GM12878 (cell line): Measurements from ENCODE around the gene BATF. TPM values are rescaled to one million over a fixed set of nuclear protein-coding genes. Genes with fewer than 3 reads are reported as not detected.

ENCODE experiments used
- BCL11A ChIP-seq: IDR thresholded peaks from 2 replicates; pipeline ENCODE4 v1.6.1; 2011; ENCODE audit warnings: low read depth, low read length
- BHLHE40 ChIP-seq, 2 experiments: fragments of 450-650 bp in 1 of 2; IDR thresholded peaks; 2 replicates each; pipeline ENCODE4 v1.6.1; 2011 to 2017; ENCODE audit warnings: low read depth in 2 of 2, borderline replicate concordance in 1 of 2, improper control_type of control experiment in 1 of 2, low read length in 1 of 2, mild to moderate bottlenecking in 1 of 2
- CBFB ChIP-seq: IDR thresholded peaks from 2 replicates; pipeline ENCODE4 v1.6.1; 2016; ENCODE audit warnings: antibody characterized with exemption, low read depth
- CBX5 ChIP-seq: sonication (generic); IDR thresholded peaks from 2 replicates; pipeline ENCODE4 v1.6.1; 2016; ENCODE audit warnings: low read depth, moderate library complexity, mild to moderate bottlenecking, inconsistent platforms
- CEBPB ChIP-seq, 2 experiments: fragments of 150-350 bp in 1 of 2; IDR thresholded peaks; 2 replicates each; pipeline ENCODE4 v1.6.1; 2012 to 2014; ENCODE audit warnings: low read depth in 2 of 2, low read length in 2 of 2, borderline replicate concordance in 1 of 2, inconsistent platforms in 1 of 2
- CREM ChIP-seq: IDR thresholded peaks from 2 replicates; pipeline ENCODE4 v1.6.1; 2014; ENCODE audit warnings: antibody characterized with exemption, low read depth
- DPF2 ChIP-seq: fragments of 450-650 bp; IDR thresholded peaks from 2 replicates; pipeline ENCODE4 v1.6.1; 2017; ENCODE audit warnings: mild to moderate bottlenecking
- E2F8 ChIP-seq: fragments of 450-650 bp; IDR thresholded peaks from 2 replicates; pipeline ENCODE4 v1.6.1; 2018; ENCODE audit warnings: mild to moderate bottlenecking, low read depth, moderate library complexity; ENCODE audit not compliant: partially characterized antibody
- HDAC6 ChIP-seq: fragments of 200-600 bp; sonication (generic); IDR thresholded peaks from one replicate; pipeline ENCODE4 v1.8.0; 2017; ENCODE audit warnings: antibody characterized with exemption; ENCODE audit not compliant: unreplicated experiment
- IKZF1 ChIP-seq: fragments of 450-650 bp; conservative IDR thresholded peaks from 2 replicates; pipeline ENCODE4 v1.6.1; 2017; ENCODE audit warnings: antibody characterized with exemption, mild to moderate bottlenecking
- IRF4 ChIP-seq: IDR thresholded peaks from 2 replicates; pipeline ENCODE4 v1.6.1; 2011; ENCODE audit warnings: low read depth, low read length
- KLF5 ChIP-seq: fragments of 450-650 bp; IDR thresholded peaks from 2 replicates; pipeline ENCODE4 v1.6.1; 2014; ENCODE audit warnings: mild to moderate bottlenecking; ENCODE audit not compliant: partially characterized antibody
- MTA2 ChIP-seq: fragments of 450-650 bp; IDR thresholded peaks from 2 replicates; pipeline ENCODE4 v1.6.1; 2016; ENCODE audit warnings: low read depth, mild to moderate bottlenecking, moderate library complexity
- MTA3 ChIP-seq: IDR thresholded peaks from 2 replicates; pipeline ENCODE4 v1.6.1; 2012; ENCODE audit warnings: low read length, inconsistent platforms, borderline replicate concordance
- MYB ChIP-seq: fragments of 150-350 bp; IDR thresholded peaks from 2 replicates; pipeline ENCODE4 v1.6.1; 2014; ENCODE audit warnings: mild to moderate bottlenecking, low read depth, low read length, borderline replicate concordance
- PAX8 ChIP-seq: fragments of 450-650 bp; IDR thresholded peaks from 2 replicates; pipeline ENCODE4 v1.6.1; 2017; ENCODE audit warnings: mild to moderate bottlenecking, moderate library complexity
- PRDM15 ChIP-seq: fragments of 450-650 bp; formaldehyde crosslinking; IDR thresholded peaks from 2 replicates; pipeline ENCODE4 v1.4.0; 2020; ENCODE audit warnings: mild to moderate bottlenecking, moderate library complexity
- RFX5 ChIP-seq: IDR thresholded peaks from 2 replicates; pipeline ENCODE4 v1.6.1; 2011; ENCODE audit warnings: low read depth, low read length, improper control_type of control experiment
- SMAD5 ChIP-seq: IDR thresholded peaks from 2 replicates; pipeline ENCODE4 v1.6.1; 2016; ENCODE audit warnings: antibody characterized with exemption, low read depth
- STAT3 ChIP-seq: IDR thresholded peaks from 2 replicates; pipeline ENCODE4 v1.6.1; 2011; ENCODE audit warnings: low read depth, low read length, improper control_type of control experiment
- YBX1 ChIP-seq: fragments of 450-650 bp; IDR thresholded peaks from 2 replicates; pipeline ENCODE4 v1.6.1; 2016; ENCODE audit warnings: antibody characterized with exemption
- ZNF592 ChIP-seq: fragments of 450-650 bp; IDR thresholded peaks from 2 replicates; pipeline ENCODE4 v1.6.1; 2017; ENCODE audit warnings: mild to moderate bottlenecking, moderate library complexity
- polyA plus RNA-seq, 11 experiments: library from polyadenylated mRNA; depleted of rRNA in 4 of 11; unstranded in 6 of 11; stranded (reverse) in 5 of 11; fragments of >200 nt; fragmentation: Nextera tagmentation in 4 of 11; fragmentation: Illumina TruSeq in 1 of 11; extraction: Ambion mirVana in 4 of 11; extraction: Trizol in 1 of 11; gene quantifications; 1 replicate in 1 of 11; 2 replicates in 10 of 11; pipeline versions ENCODE4 v1.2.1 to v1.2.3, GENCODE V29; 2011 to 2016; ENCODE audit warnings: inconsistent platforms in 2 of 11, missing spikeins in 2 of 11, low read depth in 1 of 11
- total RNA-seq, 4 experiments: library from RNA; depleted of rRNA in 3 of 4; stranded (reverse); fragments of >200 nt in 3 of 4; fragmentation: Illumina TruSeq in 1 of 4; extraction: Trizol in 1 of 4; gene quantifications; 2 replicates each; pipeline versions ENCODE4 v1.2.1 to v1.2.3, GENCODE V29; 2013 to 2021

BATF gene
- total and polyA plus RNA-seq, 10 of the 15 experiments (the other 5 are each of a cell fraction or from before 2014, with no cell fraction given) = 10.0 to 154 (median 103) TPM

GRCh38 chr14:75497191-75497590, 25.1 kb upstream of the BATF start (continued):
- TF ChIP-seq STAT3 (no peak), KLF5 (no peak), BHLHE40 (IDR thresholded peaks at IDR 0.05; ENCODE audit: borderline replicate concordance in 1 of 2, low read depth in 2 of 2, low read length in 1 of 2) (0 out of 4 replicates have a peak, but pooled peaks of 1 of the 2 experiments have one; percentile 53), IKZF1 (peak; percentile 49; the same call in 1 of the 2 replicates), CBFB (0 out of 2 replicates have a peak, but pooled peaks have one; percentile 65), CBX5 (0 out of 2 replicates have a peak, but pooled peaks have one; percentile 55), RFX5 (no peak), E2F8 (no peak), PRDM15 (CRISPR knock-in tag) (no peak), MYB (no peak), ZNF592 (peak; percentile 63; the same call in 1 of the 2 replicates), CREM (peak; percentile 66), CEBPB (IDR thresholded peaks at IDR 0.05; ENCODE audit: borderline replicate concordance in 1 of 2, low read depth in 2 of 2, low read length in 2 of 2) (no peak), MTA3 (no peak), IRF4 (0 out of 2 replicates have a peak, but pooled peaks have one; percentile 17), PAX8 (no peak), YBX1 (no peak), SMAD5 (no peak; the same call in 1 of the 2 replicates), HDAC6 (no peak), DPF2 (0 out of 2 replicates have a peak, but pooled peaks have one; percentile 33), MTA2 (no peak), BCL11A (peak; percentile 62; the same call in 1 of the 2 replicates)
